Coronary artery (tissue), 2 donors: ENCODE data around the gene HSPB2.
"Not testable (repeated sequence)": the region's sequence is repeated elsewhere in the genome, so short reads cannot be mapped to it uniquely, and the experiment has no call there.

Source experiments
- DNase-seq: peaks from one replicate; pipeline ENCODE4 v3.0.0-alpha.2; 2017; ENCODE audit warnings: low spot score
- H3K27ac ChIP-seq, 2 donors: fragments of 200-600 bp; sonication (generic); one replicate each; pipeline ENCODE4 v1.5.1; 2016 to 2019
- H3K4me3 ChIP-seq: fragments of 200-600 bp; sonication (generic); 2 replicates; pipeline ENCODE4 v1.5.1; 2016; ENCODE audit warnings: mild to moderate bottlenecking, moderate library complexity
- TF ChIP-seq, protein P1 (sequence below): fragments of 200-600 bp; sonication (generic); IDR thresholded peaks from one replicate; pipeline ENCODE4 v1.5.1; 2019; ENCODE audit warnings: antibody characterized with exemption

The HSPB2 gene

DNA sequence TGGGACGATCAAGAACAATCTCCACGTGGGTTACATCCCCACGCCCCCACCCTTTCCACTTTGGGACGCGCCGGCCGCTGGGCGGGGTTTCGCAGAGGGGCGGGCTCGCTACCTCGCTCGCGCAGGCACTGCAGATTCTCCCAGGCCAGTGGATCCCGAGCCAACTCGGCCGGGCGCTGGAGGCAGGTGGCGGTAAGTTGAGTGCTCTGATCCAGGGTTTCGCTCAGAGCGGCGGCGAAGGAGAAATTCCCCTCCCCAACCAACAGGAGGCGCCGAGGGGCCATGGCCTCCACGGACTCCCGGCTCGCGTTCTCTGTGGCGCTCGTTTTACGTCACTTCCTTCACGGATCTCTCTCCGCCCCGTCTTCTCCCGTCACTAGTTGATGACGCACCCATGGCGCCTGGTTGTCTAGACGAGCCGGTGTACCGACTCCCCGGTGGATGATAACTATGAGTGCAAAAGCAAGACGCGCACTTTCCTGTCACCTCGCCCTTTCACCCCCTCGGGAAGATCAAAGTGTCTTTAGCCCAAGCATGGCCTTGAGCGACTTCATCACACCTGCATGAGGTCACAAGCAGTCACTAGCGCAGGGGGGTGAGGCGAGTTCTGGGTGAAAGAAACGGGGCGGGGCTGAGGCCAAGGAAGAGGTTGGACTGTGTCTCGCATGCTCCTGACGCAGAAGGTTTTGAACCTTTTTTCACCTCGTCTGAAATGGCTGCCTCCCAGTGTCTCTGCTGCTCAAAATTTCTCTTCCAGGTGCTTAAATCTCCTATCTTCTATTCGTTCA lies 33.5 kb upstream of the HSPB2 start, which contains the start of the genes CFAP68 and FDXACB1:
CFAP68 (plus strand) TSS at position 693 of the 788 bp plus-strand sequence; CDS start at position 713, 20 bp downstream.
FDXACB1 (minus strand) TSS at position 317 of the 788 bp plus-strand sequence; CDS start at position 284, 33 bp downstream.
- peak; percentile 99 for DNase-seq
- Histone ChIP-seq H3K4me3 (peak within 1 kb of the TSS; percentile 80), H3K27ac (peak within 1 kb of the TSS; percentile 82 to 97)
- TF ChIP-seq, protein P1, sequence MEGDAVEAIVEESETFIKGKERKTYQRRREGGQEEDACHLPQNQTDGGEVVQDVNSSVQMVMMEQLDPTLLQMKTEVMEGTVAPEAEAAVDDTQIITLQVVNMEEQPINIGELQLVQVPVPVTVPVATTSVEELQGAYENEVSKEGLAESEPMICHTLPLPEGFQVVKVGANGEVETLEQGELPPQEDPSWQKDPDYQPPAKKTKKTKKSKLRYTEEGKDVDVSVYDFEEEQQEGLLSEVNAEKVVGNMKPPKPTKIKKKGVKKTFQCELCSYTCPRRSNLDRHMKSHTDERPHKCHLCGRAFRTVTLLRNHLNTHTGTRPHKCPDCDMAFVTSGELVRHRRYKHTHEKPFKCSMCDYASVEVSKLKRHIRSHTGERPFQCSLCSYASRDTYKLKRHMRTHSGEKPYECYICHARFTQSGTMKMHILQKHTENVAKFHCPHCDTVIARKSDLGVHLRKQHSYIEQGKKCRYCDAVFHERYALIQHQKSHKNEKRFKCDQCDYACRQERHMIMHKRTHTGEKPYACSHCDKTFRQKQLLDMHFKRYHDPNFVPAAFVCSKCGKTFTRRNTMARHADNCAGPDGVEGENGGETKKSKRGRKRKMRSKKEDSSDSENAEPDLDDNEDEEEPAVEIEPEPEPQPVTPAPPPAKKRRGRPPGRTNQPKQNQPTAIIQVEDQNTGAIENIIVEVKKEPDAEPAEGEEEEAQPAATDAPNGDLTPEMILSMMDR, result peak; percentile 95

DNA sequence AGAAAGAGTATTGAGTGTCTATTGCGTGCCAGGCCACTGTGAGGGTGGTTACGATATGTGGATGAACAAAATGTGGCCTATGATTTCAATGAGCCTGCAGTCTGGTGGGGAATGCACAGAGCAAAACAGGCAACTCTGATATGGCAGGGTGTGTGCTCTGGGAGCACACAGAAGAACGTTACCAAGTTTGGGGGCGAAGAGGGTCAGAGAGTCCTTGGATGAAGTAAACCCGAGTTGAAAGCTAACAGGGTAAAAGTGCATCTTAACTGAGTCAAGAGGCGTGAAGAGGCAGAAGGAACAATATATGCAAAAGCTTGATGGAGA lies 32.9 kb upstream of the HSPB2 start:
- H3K4me3 ChIP-seq, result peak overlapping the region; percentile 80
- DNase-seq, result no peak

DNA sequence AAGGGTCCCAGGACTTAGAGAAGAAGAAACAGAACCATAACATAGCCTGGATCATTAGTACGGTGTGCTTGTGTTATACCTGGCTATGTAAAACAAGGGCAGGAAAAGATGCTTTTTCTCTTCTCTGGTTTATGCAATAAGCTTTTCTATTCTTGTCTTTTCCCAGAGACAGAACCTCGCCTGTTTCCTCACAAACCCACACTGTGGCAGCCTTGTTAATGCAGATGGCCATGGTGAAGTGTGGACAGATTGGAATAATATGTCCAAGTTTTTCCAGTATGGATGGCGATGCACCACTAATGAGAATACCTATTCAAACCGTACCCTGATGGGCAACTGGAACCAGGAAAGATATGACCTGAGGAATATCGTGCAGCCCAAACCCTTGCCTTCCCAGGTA lies 30.3 kb upstream of the HSPB2 start:
- TF ChIP-seq, protein P1, result no peak
- no peak for DNase-seq
- Histone ChIP-seq H3K27ac (no peak overlapping the region), H3K4me3 (no peak overlapping the region)

More for the DNA sequence above, 32.9 kb upstream of the HSPB2 start:
- TF ChIP-seq, protein P1, result no peak
- H3K27ac ChIP-seq, result peak overlapping the region; percentile 82 to 97

DNA sequence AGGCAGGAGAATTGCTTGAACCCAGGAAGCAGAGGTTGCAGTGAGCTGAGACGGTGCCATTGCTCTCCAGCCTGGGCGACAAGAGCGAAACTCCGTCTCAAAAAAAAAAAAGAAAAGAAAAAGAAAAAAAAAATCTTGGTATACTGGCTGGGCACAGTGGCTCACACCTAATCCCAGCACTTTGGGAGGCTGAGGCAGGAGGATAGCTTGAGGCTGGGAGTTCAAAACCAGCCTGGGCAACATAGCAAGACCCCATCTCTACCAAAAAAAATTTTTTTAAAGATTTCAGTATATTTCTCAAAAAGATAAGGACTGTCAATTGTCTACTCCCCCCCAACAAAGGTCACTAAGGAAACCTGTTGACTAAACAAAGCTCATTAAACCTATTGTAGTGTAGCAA lies 27.5 kb upstream of the HSPB2 start:
- DNase-seq, H3K4me3 ChIP-seq, H3K27ac ChIP-seq: not testable (repeated sequence)

DNA sequence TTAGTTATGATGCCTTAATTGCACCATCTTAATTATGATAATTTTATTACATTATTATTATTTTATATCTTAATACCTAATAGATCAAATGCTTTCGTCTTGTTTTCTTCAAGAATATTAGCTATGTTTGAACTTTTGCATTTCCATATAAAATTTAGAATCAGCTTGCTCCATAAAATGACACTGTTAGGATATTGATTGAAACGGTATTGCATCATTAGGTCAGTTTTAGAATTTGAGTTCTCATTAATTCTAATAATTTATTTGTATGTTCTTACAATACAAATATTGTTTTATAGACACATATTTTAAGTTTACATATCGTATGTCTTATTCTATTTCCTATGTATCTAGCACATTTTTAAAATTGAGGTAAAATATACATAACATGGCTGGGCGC lies 26.5 kb upstream of the HSPB2 start:
- Histone ChIP-seq H3K27ac (no peak overlapping the region), H3K4me3 (no peak overlapping the region)
- TF ChIP-seq, protein P1, result no peak
- no peak for DNase-seq

DNA sequence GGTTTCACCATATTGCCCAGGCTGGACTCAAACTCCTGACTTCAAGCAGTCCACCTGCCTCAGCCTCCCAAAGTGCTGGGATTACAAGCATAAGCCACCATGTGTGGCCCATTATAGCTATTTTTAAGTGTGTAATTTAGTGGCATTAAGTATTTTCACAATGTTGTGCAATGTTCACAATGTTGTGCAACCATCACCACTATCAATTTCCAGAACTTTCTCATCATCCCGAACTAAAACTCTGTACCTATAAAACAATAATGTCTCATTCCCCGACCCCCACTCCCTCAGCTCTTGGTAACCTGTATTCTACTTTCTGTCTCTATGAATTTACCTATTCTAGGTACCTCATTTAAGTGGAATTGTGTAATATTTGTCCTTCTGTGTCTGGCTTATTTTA lies 25.7 kb upstream of the HSPB2 start:
- DNase-seq, result no peak
- Histone ChIP-seq H3K4me3 (no peak overlapping the region), H3K27ac (no peak overlapping the region)
- TF ChIP-seq, protein P1, result no peak

DNA sequence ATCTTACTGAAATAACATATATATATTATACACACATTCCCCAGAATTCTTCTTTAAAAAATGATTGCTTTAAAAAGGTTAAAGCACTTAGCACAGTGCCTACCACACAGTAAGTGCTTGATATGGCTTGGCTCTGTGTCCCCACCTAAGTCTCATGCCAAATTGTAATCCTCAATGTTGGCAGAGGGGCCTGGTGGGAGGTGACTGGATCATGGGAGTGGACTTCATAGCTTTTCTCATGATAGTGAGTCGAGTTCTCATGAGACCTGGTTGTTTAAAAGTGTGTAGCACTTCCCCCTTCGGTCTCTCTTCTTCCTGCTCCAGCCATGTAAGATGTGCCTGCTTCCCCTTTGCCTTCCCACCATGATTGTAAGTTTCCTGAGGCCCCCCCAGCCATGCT lies 7.1 kb upstream of the HSPB2 start:
- no peak for DNase-seq
- TF ChIP-seq, protein P1, result no peak
- no peak overlapping the region for H3K27ac ChIP-seq
- H3K4me3 ChIP-seq, result no peak overlapping the region
